T-helper 9 cell (primary cell): ENCODE measurements around the gene HOXD1.

Experiments
- DNase-seq: peaks from one replicate; pipeline ENCODE4 v3.0.0-alpha.2; 2020

Gene HOXD1

DNA sequence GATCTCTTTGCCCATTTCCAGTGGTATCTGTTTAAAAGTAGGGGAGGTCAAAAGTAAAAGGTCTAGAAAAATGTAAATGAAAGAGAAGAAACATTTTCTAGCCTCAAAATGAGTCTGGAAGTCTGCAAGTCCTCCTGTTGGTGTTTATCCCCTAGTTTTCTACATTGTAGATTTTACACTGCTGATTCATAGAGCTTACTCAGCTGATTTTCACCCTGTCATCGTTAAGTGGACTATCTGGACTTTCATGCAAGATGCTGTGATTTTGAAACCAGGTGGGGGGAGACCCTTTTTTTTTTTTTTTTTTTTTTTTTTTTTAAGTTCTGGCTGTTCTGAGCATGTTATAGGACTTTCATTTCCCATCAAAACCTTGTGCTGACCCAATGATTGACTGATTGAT, 21.1 kb upstream of the HOXD1 start:
- no peak for DNase-seq

DNA sequence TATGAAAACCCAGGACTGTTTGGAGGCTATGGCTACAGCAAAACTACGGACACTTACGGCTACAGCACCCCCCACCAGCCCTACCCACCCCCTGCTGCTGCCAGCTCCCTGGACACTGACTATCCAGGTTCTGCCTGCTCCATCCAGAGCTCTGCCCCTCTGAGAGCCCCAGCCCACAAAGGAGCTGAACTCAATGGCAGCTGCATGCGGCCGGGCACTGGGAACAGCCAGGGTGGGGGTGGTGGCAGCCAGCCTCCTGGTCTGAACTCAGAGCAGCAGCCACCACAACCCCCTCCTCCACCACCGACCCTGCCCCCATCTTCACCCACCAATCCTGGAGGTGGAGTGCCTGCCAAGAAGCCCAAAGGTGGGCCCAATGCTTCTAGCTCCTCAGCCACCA, 19.3 kb upstream of the HOXD1 start:
- DNase-seq = no peak

GRCh38 chr2:176169711-176170110, 18.8 kb upstream of the HOXD1 start:
- DNase-seq = no peak

- DNase-seq = no peak
Measured at GRCh38 chr2:176170602-176171305, 17.7 kb upstream of the HOXD1 start.

- DNase-seq = no peak
Measured at GRCh38 chr2:176171351-176172006, 17.0 kb upstream of the HOXD1 start.

DNA sequence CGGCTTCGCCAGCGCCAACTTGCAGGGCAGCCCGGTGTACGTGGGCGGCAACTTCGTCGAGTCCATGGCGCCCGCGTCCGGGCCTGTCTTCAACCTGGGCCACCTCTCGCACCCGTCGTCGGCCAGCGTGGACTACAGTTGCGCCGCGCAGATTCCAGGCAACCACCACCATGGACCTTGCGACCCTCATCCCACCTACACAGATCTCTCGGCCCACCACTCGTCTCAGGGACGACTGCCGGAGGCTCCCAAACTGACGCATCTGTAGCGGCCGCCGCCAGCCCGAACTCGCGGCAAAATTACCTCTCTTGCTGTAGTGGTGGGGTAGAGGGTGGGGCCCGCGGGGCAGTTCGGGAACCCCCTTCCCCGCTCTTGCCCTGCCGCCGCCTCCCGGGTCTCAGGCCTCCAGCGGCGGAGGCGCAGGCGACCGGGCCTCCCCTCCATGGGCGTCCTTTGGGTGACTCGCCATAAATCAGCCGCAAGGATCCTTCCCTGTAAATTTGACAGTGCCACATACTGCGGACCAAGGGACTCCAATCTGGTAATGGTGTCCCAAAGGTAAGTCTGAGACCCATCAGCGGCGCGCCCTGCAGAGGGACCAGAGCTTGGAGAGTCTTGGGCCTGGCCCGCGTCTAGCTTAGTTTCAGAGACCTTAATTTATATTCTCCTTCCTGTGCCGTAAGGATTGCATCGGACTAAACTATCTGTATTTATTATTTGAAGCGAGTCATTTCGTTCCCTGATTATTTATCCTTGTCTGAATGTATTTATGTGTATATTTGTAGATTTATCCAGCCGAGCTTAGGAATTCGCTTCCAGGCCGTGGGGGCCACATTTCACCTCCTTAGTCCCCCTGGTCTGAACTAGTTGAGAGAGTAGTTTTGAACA, 16.2 kb upstream of the HOXD1 start:
- DNase-seq = no peak

DNA sequence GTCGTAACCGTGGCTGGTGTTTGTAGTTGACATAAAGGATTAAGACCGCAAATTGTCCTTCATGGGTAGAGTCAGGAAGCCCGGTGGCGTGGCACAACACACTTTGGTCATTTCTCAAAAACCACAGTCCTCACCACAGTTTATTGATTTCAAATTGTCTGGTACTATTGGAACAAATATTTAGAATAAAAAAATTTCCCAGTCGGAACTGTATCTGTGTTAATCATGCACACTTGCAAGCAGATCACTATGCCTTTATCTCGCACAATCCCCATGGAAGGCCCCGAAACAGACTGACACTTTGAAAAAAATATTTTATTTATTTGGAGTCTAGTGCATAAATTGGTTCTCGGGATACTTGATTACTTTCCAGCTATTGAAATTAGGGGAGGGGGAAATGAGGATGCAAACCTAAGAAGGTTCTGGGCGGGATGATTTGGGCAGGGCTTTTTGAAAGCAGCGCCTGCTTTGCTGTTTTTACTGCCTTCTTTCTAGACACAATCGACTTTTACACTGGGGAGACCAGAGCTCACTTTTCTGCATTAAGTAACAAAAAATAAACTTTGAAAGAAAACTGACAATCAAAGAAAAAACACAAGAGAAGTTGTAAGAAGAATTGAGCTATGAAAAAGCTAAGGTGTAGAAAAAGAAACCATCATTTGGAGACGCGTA, 15.4 kb upstream of the HOXD1 start:
- no peak for DNase-seq

GRCh38 chr2:176173567-176174381, 14.7 kb upstream of the HOXD1 start:
- no peak for DNase-seq

DNA sequence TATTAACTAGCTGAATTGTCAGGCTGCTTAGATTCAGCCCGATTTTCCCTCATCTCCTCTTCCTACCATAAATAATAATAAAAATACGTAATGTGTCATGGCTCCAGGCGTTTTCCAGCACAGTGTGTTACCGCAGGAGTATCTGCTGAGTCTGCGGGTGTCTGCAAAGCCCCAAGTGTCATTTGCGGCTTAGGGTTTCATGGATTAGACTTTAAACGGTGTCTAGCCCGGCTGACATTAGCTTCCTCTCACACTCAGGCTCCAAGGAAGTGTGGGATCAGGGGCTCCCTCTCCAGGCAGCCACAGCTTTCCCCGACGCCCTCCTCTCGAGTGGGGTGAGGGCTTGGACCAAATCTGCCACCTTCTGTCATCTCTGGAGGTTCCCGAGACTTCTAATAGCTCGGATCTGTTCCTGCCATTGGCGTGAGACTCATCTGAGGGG, 14.1 kb upstream of the HOXD1 start:
- DNase-seq = no peak

DNA sequence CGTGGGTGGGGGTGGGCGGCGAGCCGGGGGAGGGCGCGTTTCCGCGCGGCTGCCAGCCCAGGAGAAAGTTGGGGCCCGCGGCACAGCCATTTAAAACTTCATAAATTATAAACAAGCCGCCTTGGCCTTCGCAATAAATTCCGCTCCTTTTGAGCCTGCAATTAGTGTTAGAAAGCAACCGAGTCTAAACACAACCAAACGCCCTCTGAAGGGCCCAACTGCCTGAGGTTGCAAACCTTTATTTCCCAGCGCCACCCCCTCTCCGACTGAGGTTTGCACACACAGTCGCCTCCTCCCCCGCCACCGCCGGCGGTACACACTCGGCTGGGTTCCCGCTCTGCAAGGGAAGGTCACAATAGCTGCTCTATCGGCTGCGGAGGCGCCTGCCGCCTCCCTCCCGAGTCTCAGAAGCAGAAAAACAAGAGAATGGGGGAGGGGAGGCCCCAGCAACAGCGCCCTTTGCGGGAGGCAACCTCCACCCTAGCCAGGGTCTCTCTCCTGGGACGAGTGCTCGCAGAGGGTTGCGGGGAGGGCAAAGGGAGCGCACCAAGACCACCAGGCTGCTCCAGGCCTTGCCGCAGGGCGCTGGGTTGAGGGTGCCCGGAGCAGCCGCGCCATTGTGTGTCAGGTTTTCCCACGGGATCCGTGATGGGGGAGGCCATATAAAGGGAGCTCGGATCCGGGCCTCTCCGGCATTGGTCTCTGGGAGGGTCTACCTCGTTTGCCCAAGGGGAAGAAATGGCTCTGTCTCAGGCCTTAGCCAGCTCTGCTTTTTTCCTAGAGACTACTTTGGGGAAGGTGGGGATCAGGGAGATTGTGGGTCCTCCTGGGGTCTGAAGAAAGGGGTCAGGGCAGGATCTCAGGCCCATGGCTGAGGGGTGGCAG, 13.4 kb upstream of the HOXD1 start:
- no peak for DNase-seq

GRCh38 chr2:176175709-176176607, 12.5 kb upstream of the HOXD1 start:
- DNase-seq = no peak

GRCh38 chr2:176177580-176178037, 10.9 kb upstream of the HOXD1 start:
- DNase-seq = no peak

GRCh38 chr2:176178038-176178756, 10.3 kb upstream of the HOXD1 start:
- DNase-seq = no peak

DNA sequence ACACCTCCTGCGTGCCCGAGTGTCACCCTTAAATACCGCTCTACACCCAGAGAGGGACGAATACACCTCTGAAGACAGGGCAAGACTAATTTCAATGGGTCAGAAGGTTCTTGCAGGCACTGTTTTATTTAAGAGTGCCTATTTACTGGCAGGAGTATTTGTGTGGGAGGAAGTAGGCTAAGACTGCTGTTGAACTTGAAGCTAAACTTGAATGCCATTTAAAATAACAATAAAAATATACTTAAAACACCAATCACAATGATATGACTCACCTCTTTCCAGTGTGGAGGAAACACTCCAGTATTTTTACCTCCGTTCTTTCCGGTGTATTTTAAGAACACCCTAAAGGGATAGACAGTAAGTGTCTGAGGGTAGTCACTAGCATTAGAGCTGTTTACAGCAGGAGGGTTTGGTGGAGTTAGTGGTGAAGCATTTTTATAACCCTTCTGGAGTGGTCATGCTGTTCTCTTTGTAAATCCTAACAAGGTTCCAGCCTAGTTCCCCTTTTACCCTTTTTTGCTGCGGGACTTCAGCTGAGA, 9.6 kb upstream of the HOXD1 start:
- DNase-seq = no peak

- DNase-seq = no peak
Measured at GRCh38 chr2:176181551-176181950, 6.9 kb upstream of the HOXD1 start.

DNA sequence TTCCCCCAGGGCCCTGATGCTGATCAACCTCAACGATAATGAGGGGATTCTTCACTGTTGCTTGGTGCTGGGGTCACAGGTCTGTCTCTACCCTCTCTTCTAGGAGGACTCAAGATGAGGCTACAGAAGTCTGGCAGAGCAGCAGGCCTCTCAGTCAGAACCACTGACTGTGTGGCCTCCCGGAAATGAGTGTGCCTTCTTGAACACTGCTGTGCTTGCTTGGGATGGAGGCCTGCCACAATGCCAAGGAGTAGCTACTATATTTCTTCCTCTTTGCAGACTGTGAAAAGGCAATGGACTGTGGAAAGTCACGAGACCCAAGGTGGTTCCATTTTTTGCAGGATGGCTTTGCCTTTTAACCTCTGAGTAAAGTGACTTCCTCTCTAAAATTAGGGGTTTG, 5.8 kb upstream of the HOXD1 start:
- DNase-seq = no peak

- no peak for DNase-seq
Measured at GRCh38 chr2:176184749-176185148, 3.7 kb upstream of the HOXD1 start.

- no peak for DNase-seq
Measured at GRCh38 chr2:176186024-176186423, 2.4 kb upstream of the HOXD1 start.
